GM20000 (cell line): Measurements from ENCODE around the gene AZGP1.

ENCODE experiments used
- DNase-seq: peaks from one replicate; pipeline ENCODE4 v3.0.0; 2012; ENCODE audit warnings: low spot score
- CTCF ChIP-seq: IDR thresholded peaks from 2 replicates; pipeline ENCODE4 v1.5.1; 2012; ENCODE audit warnings: mild to moderate bottlenecking, control low read depth; ENCODE audit errors: extremely low read depth, missing control alignments

Gene AZGP1

GRCh38 chr7:99975782-99976521, at the start of gene AZGP1:
AZGP1 (minus strand) TSS chr7:99976031; CDS start chr7:99976020, 11 bp downstream.
- TF ChIP-seq CTCF: no peak
- no peak for DNase-seq

- TF ChIP-seq CTCF: no peak
- DNase-seq: no peak
Measured at GRCh38 chr7:100024020-100024619, 48.3 kb upstream of the AZGP1 start.

GRCh38 chr7:100023526-100023925, 47.7 kb upstream of the AZGP1 start:
- no peak for DNase-seq
- TF ChIP-seq CTCF: no peak

GRCh38 chr7:100022621-100023020, 46.8 kb upstream of the AZGP1 start:
- no peak for TF ChIP-seq CTCF
- DNase-seq: no peak

- no peak for TF ChIP-seq CTCF
- no peak for DNase-seq
Measured at GRCh38 chr7:100021297-100021696, 45.5 kb upstream of the AZGP1 start.

GRCh38 chr7:100019908-100020307, 44.1 kb upstream of the AZGP1 start:
- no peak for DNase-seq
- TF ChIP-seq CTCF: no peak

GRCh38 chr7:100017875-100018274, 42.0 kb upstream of the AZGP1 start:
- no peak for DNase-seq

More at GRCh38 chr7:100017875-100018274, 42.0 kb upstream of the AZGP1 start:
- no peak for TF ChIP-seq CTCF
